ENCODE data around the gene PIK3IP1. TPM values are rescaled to one million over a fixed set of nuclear protein-coding genes. Genes with fewer than 3 reads are reported as not detected.

The PIK3IP1 gene
- total and polyA plus RNA-seq, 3 donors from 2014 or later: 42.4 to 89.2 (median 65.9) TPM

- H3K36me3 ChIP-seq (ENCODE audit: low read depth, missing control alignments): no peaks in the 10 kb centered on the region
- intact Hi-C loops (cut with DNase I; ENCODE audit: low total_unique reads): no loop called here
Measured at GRCh38 chr22:31332010-31332409, 39.7 kb upstream of the PIK3IP1 start.

GRCh38 chr22:31329453-31330215 lies 37.3 kb upstream of the PIK3IP1 start:
- intact Hi-C loops (cut with DNase I; ENCODE audit: low total_unique reads): no loop called here

More at GRCh38 chr22:31332010-31332409, 39.7 kb upstream of the PIK3IP1 start:
- TF ChIP-seq POLR2A (IDR thresholded peaks at IDR 0.05) (no peak), CTCF (IDR thresholded peaks at IDR 0.05) (no peak)
- H3K4me1 ChIP-seq: peaks cover 8% of the 10 kb centered on the region
- WGBS, 2 donors: 88 to 95% methylated on average over 6 to 8 of the region's 8 CpGs
- H3K27ac ChIP-seq: no peak overlapping the region
- no peak for DNase-seq
- no peaks in the 10 kb centered on the region for H3K27me3 ChIP-seq
- no peak overlapping the region for H3K4me3 ChIP-seq
- H3K9me3 ChIP-seq: no peaks in the 10 kb centered on the region

GRCh38 chr22:31329029-31329428 lies 36.7 kb upstream of the PIK3IP1 start:
- WGBS, 2 donors: 85 to 89% methylated on average over 3 to 4 of the region's 4 CpGs
- Histone ChIP-seq H3K27ac (no peak overlapping the region), H3K36me3 (ENCODE audit: low read depth, missing control alignments) (no peaks in the 10 kb centered on the region), H3K4me1 (peaks cover 3% of the 10 kb centered on the region), H3K27me3 (no peaks in the 10 kb centered on the region), H3K4me3 (no peak overlapping the region), H3K9me3 (no peaks in the 10 kb centered on the region)
- intact Hi-C loops (cut with DNase I; ENCODE audit: low total_unique reads): no loop called here
- DNase-seq: no peak
- TF ChIP-seq POLR2A (IDR thresholded peaks at IDR 0.05) (no peak), CTCF (IDR thresholded peaks at IDR 0.05) (no peak)

More at GRCh38 chr22:31329453-31330215, 37.3 kb upstream of the PIK3IP1 start:
- 69 to 71% methylated on average over 8 to 9 of the region's 9 CpGs for WGBS, 2 donors
- Histone ChIP-seq H3K9me3 (no peaks in the 10 kb centered on the region), H3K4me1 (peaks cover 8% of the 10 kb centered on the region), H3K27ac (no peak overlapping the region), H3K36me3 (ENCODE audit: low read depth, missing control alignments) (no peaks in the 10 kb centered on the region), H3K4me3 (no peak overlapping the region), H3K27me3 (no peaks in the 10 kb centered on the region)
- no peak for DNase-seq
- TF ChIP-seq CTCF (IDR thresholded peaks at IDR 0.05) (no peak), POLR2A (IDR thresholded peaks at IDR 0.05) (no peak)

- Histone ChIP-seq H3K4me1 (no peaks in the 10 kb centered on the region), H3K27me3 (no peaks in the 10 kb centered on the region), H3K4me3 (no peak overlapping the region), H3K9me3 (no peaks in the 10 kb centered on the region), H3K27ac (no peak overlapping the region), H3K36me3 (ENCODE audit: low read depth, missing control alignments) (no peaks in the 10 kb centered on the region)
- no peak for DNase-seq
- no peak for TF ChIP-seq POLR2A (IDR thresholded peaks at IDR 0.05)
- no peak for TF ChIP-seq CTCF (IDR thresholded peaks at IDR 0.05)
- intact Hi-C loops (cut with DNase I; ENCODE audit: low total_unique reads): no loop called here
- 93 to 98% methylated on average over 8 to 13 of the region's 13 CpGs for WGBS, 2 donors
Measured at GRCh38 chr22:31328544-31328960, 36.3 kb upstream of the PIK3IP1 start.
